OCI-LY7 (cell line): ENCODE measurements around the gene UNC5A.

ENCODE experiments used
- CTCF ChIP-seq: fragments of 200-600 bp; sonication (generic); conservative IDR thresholded peaks from 2 replicates; pipeline ENCODE4 v1.5.1; 2014; ENCODE audit warnings: mild to moderate bottlenecking, antibody characterized with exemption, low read length, moderate library complexity, mixed read lengths
- EZH2phosphoT487 ChIP-seq: fragments of 200-600 bp; sonication (generic); IDR thresholded peaks from 2 replicates; pipeline ENCODE4 v1.6.1; 2018; ENCODE audit warnings: low read depth, borderline replicate concordance, mild to moderate bottlenecking, mixed run types, antibody characterized with exemption, low read length, moderate library complexity, mixed read lengths

- TF ChIP-seq CTCF (no peak), EZH2phosphoT487 (no peak)
Observed at GRCh38 chr5:176762489-176762888, 47.9 kb upstream of the UNC5A start.
